ENCODE results near the gene PIP4K2A.

- TF ChIP-seq CTCF (IDR thresholded peaks at IDR 0.05; ENCODE audit: insufficient read depth, low read length, poor library complexity, severe bottlenecking) (no peak), EZH2phosphoT487 (conservative IDR thresholded peaks at IDR 0.05; ENCODE audit: low read length) (no peak)
These were observed 133.7 kb downstream of the PIP4K2A start for GRCh38 chr10:22580711-22581110.
